Lower leg skin (tissue), 3 donors: Measurements from ENCODE around the gene KLK7.

ENCODE experiments used
- POLR2A ChIP-seq, 2 donors: fragments of 450-650 bp; IDR thresholded peaks; one replicate each; pipeline ENCODE4 v1.6.1; 2016 to 2017; ENCODE audit warnings: antibody characterized with exemption in 2 of 2, mild to moderate bottlenecking in 1 of 2, moderate library complexity in 1 of 2
- TF ChIP-seq, protein P1 (sequence below), 3 donors: fragments of 450-650 bp; IDR thresholded peaks; one replicate each; pipeline ENCODE4 v1.5.1; 2016; ENCODE audit warnings: antibody characterized with exemption in 3 of 3, mild to moderate bottlenecking in 3 of 3, moderate library complexity in 2 of 3

DNA sequence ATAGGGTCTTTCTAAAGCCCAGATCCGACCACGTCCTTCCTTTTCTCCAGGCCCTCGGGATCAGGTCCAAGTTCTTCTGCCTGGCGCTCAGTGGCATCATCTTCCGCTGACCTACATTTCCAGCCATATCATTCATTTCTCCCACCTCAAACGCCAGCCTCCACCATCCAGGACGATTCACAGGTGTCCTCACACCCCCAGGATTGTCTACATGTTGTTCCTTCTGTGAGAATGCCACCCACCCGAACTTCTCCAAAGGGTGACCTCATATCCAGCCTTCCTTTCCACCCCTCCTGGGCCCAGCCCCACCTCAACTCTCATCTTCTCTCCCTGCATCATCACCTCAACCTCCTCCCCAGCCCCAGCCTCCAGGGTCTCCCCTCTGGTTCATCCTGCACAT, 26.1 kb downstream of the KLK7 start:
- TF ChIP-seq, protein P1, sequence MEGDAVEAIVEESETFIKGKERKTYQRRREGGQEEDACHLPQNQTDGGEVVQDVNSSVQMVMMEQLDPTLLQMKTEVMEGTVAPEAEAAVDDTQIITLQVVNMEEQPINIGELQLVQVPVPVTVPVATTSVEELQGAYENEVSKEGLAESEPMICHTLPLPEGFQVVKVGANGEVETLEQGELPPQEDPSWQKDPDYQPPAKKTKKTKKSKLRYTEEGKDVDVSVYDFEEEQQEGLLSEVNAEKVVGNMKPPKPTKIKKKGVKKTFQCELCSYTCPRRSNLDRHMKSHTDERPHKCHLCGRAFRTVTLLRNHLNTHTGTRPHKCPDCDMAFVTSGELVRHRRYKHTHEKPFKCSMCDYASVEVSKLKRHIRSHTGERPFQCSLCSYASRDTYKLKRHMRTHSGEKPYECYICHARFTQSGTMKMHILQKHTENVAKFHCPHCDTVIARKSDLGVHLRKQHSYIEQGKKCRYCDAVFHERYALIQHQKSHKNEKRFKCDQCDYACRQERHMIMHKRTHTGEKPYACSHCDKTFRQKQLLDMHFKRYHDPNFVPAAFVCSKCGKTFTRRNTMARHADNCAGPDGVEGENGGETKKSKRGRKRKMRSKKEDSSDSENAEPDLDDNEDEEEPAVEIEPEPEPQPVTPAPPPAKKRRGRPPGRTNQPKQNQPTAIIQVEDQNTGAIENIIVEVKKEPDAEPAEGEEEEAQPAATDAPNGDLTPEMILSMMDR (IDR thresholded peaks at IDR 0.05), result no peak
- TF ChIP-seq POLR2A (IDR thresholded peaks at IDR 0.05), result no peak
